HCT116 (cell line): ENCODE data around the gene OSBPL10. TPM values are rescaled to one million over a fixed set of nuclear protein-coding genes. Genes with fewer than 3 reads are reported as not detected.

ENCODE experiments used
- ATAC-seq: fragments of 200-7000 bp; cut with Tn5 transposase; 2 replicates; pipeline ENCODE4 v1.9.1; 2020; ENCODE audit warnings: mild to moderate bottlenecking, moderate library complexity
- BruUV-seq: library from RNA; stranded (reverse); fragments of 400-500 nt; replicated peaks from 2 replicates; lab custom pipeline; 2021; lab: Mats Ljungman, UMichigan
- CTCF ChIA-PET: fragments of 300-600 bp; sonication (Branson Sonifier 250); formaldehyde crosslinking; loops from one replicate; lab custom pipeline; 2021; ENCODE audit warnings: antibody characterized with exemption; lab: Charles Lee
- POLR2A ChIA-PET: fragments of 300-600, 350-600 bp; sonication (Branson Sonifier 250); formaldehyde crosslinking; loops from one replicate; lab custom pipeline; 2021; ENCODE audit warnings: antibody characterized with exemption; lab: Charles Lee
- RAD21 ChIA-PET, 2 experiments: fragments of 300-600 bp; sonication (Branson Sonifier 250); formaldehyde crosslinking; loops; one replicate each; lab custom pipeline; 2023; ENCODE audit warnings: low total read pairs in 2 of 2; ENCODE audit not compliant: uncharacterized antibody in 2 of 2, unreplicated experiment in 2 of 2, low non-redundant PET in 1 of 2; lab: Charles Lee
- DNase-seq: peaks from one replicate; pipeline ENCODE4 v3.0.0-alpha.2; 2010; ENCODE audit warnings: low read depth, low spot score
- H2AFZ ChIP-seq: fragments of 200-600 bp; shearing (Covaris generic), sonication (generic); 2 replicates; pipeline ENCODE4 v1.6.1; 2017; ENCODE audit warnings: low read depth, mixed run types, mixed read lengths, antibody characterized with exemption, low read length; ENCODE audit not compliant: poor library complexity, severe bottlenecking
- H3K27ac ChIP-seq: 2 replicates; pipeline ENCODE4 v1.5.1; 2012; ENCODE audit warnings: low read depth, low read length
- H3K27me3 ChIP-seq: fragments of 200-600 bp; sonication (generic); 2 replicates; pipeline ENCODE4 v1.6.1; 2016; ENCODE audit warnings: mixed run types, low read length, mixed read lengths; ENCODE audit not compliant: insufficient read depth
- H3K36me3 ChIP-seq, 2 experiments: fragments of 200-500 bp in 1 of 2; fragments of 200-600 bp in 1 of 2; sonication (Bioruptor generic) in 1 of 2; sonication (generic) in 1 of 2; 2 replicates each; pipeline versions ENCODE4 v1.5.1 to v1.6.1; 2014 to 2016; ENCODE audit warnings: low read length in 2 of 2, inconsistent platforms in 1 of 2, mixed read lengths in 1 of 2, mixed run types in 1 of 2; ENCODE audit not compliant: insufficient read depth in 2 of 2, control insufficient read depth in 1 of 2
- H3K4me1 ChIP-seq, 2 experiments: fragments of 200-600 bp in 1 of 2; sonication (generic) in 1 of 2; 2 replicates each; pipeline versions ENCODE4 v1.5.1 to v1.6.1; 2012 to 2017; ENCODE audit warnings: low read length in 2 of 2, inconsistent platforms in 1 of 2, mild to moderate bottlenecking in 1 of 2, mixed read lengths in 1 of 2, mixed run types in 1 of 2, moderate library complexity in 1 of 2; ENCODE audit not compliant: insufficient read depth in 2 of 2, control insufficient read depth in 1 of 2
- H3K4me2 ChIP-seq: fragments of 200-600 bp; sonication (generic); 2 replicates; pipeline ENCODE4 v1.6.1; 2017; ENCODE audit warnings: mixed run types, low read length, mixed read lengths
- H3K4me3 ChIP-seq, 2 experiments: fragments of 200-600 bp in 1 of 2; sonication (generic) in 1 of 2; replicated peaks in 1 of 2; 2 replicates each; pipeline ENCODE4 v1.5.1; 2011 to 2016; ENCODE audit warnings: low read length in 2 of 2, control low read depth in 1 of 2, low read depth in 1 of 2, mild to moderate bottlenecking in 1 of 2, mixed read lengths in 1 of 2, mixed run types in 1 of 2
- H3K79me2 ChIP-seq: fragments of 200-600 bp; sonication (generic); 2 replicates; pipeline ENCODE4 v1.6.1; 2017; ENCODE audit warnings: mild to moderate bottlenecking, mixed run types, low read length, moderate library complexity, mixed read lengths; ENCODE audit not compliant: insufficient read depth
- H3K9ac ChIP-seq: fragments of 200-600 bp; sonication (generic); 2 replicates; pipeline ENCODE4 v1.6.1; 2016; ENCODE audit warnings: low read length, mixed read lengths
- H3K9me2 ChIP-seq: fragments of 200-600 bp; sonication (generic), shearing (Covaris generic); 2 replicates; pipeline ENCODE4 v1.6.1; 2017; ENCODE audit warnings: mixed run types, mild to moderate bottlenecking, moderate library complexity; ENCODE audit not compliant: insufficient read depth
- H3K9me3 ChIP-seq, 2 experiments: fragments of 200-500 bp in 1 of 2; fragments of 200-600 bp in 1 of 2; sonication (Bioruptor generic) in 1 of 2; sonication (generic) in 1 of 2; 2 replicates each; pipeline ENCODE4 v1.6.1; 2014 to 2017; ENCODE audit warnings: low read length in 2 of 2, mixed read lengths in 2 of 2, inconsistent platforms in 1 of 2, low read depth in 1 of 2, mild to moderate bottlenecking in 1 of 2, mixed run types in 1 of 2, moderate library complexity in 1 of 2; ENCODE audit not compliant: control insufficient read depth in 1 of 2, insufficient read depth in 1 of 2
- H4K20me1 ChIP-seq: fragments of 200-600 bp; sonication (generic), shearing (Covaris generic); 2 replicates; pipeline ENCODE4 v1.6.1; 2017; ENCODE audit warnings: mixed run types, mild to moderate bottlenecking, moderate library complexity; ENCODE audit not compliant: insufficient read depth
- ATF3 ChIP-seq: IDR thresholded peaks from 2 replicates; pipeline ENCODE4 v1.6.1; 2012
- CTCF ChIP-seq, 3 experiments: fragments of 200-600 bp in 1 of 3; sonication (generic) in 1 of 3; IDR thresholded peaks in 2 of 3; conservative IDR thresholded peaks in 1 of 3; 2 replicates each; pipeline ENCODE4 v1.5.1; 2012 to 2017; ENCODE audit warnings: low read depth in 2 of 3, low read length in 2 of 3, antibody characterized with exemption in 1 of 3, borderline replicate concordance in 1 of 3, control low read depth in 1 of 3, mild to moderate bottlenecking in 1 of 3, mixed read lengths in 1 of 3, mixed run types in 1 of 3, moderate library complexity in 1 of 3; ENCODE audit not compliant: insufficient read depth in 1 of 3
- EGR1 ChIP-seq: IDR thresholded peaks from 2 replicates; pipeline ENCODE4 v1.6.1; 2012; ENCODE audit warnings: low read depth
- FOSL1 ChIP-seq: IDR thresholded peaks from 2 replicates; pipeline ENCODE4 v1.6.1; 2012; ENCODE audit warnings: low read depth
- JUND ChIP-seq: IDR thresholded peaks from 2 replicates; pipeline ENCODE4 v1.6.1; 2012
- MAX ChIP-seq: IDR thresholded peaks from 2 replicates; pipeline ENCODE4 v1.6.1; 2012
- SP1 ChIP-seq: IDR thresholded peaks from 2 replicates; pipeline ENCODE4 v1.6.1; 2012; ENCODE audit warnings: low read depth
- SRF ChIP-seq: IDR thresholded peaks from 2 replicates; pipeline ENCODE4 v1.6.1; 2012; ENCODE audit warnings: low read depth
- YY1 ChIP-seq: IDR thresholded peaks from 2 replicates; pipeline ENCODE4 v1.6.1; 2011; ENCODE audit warnings: low read length, low read depth, moderate library complexity, mild to moderate bottlenecking; ENCODE audit not compliant: insufficient replicate concordance; ENCODE audit errors: extremely low read depth
- ZBTB33 ChIP-seq: IDR thresholded peaks from 2 replicates; pipeline ENCODE4 v1.6.1; 2011; ENCODE audit warnings: mild to moderate bottlenecking, low read length, moderate library complexity; ENCODE audit not compliant: insufficient replicate concordance; ENCODE audit errors: extremely low read depth
- ZFX ChIP-seq: fragments of 450-650 bp; IDR thresholded peaks from 2 replicates; pipeline ENCODE4 v1.6.1; 2017
- ZNF274 ChIP-seq: fragments of 200-500 bp; sonication (Bioruptor generic); IDR thresholded peaks from 2 replicates; pipeline ENCODE4 v1.6.1; 2014; ENCODE audit warnings: mild to moderate bottlenecking, low read depth, low read length, inconsistent platforms
- intact Hi-C: fragments of 100-400 bp; cut with micrococcal nuclease; formaldehyde crosslinking; loops from 2 replicates; pipeline ENCODE4 v1.10.0; 2022
- total RNA-seq: library from RNA; stranded (reverse); gene quantifications from one replicate; pipeline ENCODE4 v1.2.1, GENCODE V29; 2021; ENCODE audit not compliant: unreplicated experiment

The OSBPL10 gene
- total RNA-seq, 1 experiment from 2014 or later: 25.8 TPM

- POLR2A ChIA-PET: no interaction called here
- Histone ChIP-seq H3K4me1 (no peaks in the 10 kb centered on the region), H3K4me3 (no peak overlapping the region), H3K9me2 (no peaks in the 10 kb centered on the region), H3K9me3 (no peaks in the 10 kb centered on the region), H3K27me3 (no peaks in the 10 kb centered on the region), H3K9ac (no peak overlapping the region)
- intact Hi-C loops: no loop called here
- CTCF ChIA-PET: interaction anchor here (0.7 kb wide), 1 partner anchor 9 kb away, joined by 3 read pairs; no protein-coding TSS in a partner anchor
- TF ChIP-seq SP1 (no peak), ZBTB33 (no peak), MAX (no peak), YY1 (no peak), EGR1 (no peak), CTCF (IDR thresholded peaks at IDR 0.05 in 2 of 3, conservative IDR thresholded peaks at IDR 0.05 in 1 of 3; ENCODE audit: borderline replicate concordance in 1 of 3, insufficient read depth in 1 of 3, low read depth in 2 of 3, low read length in 2 of 3) (no peak), ZFX (no peak), JUND (no peak), ATF3 (no peak), FOSL1 (no peak), ZNF274 (no peak), SRF (no peak)
- TF ChIP-seq, all 23 proteins: peak for 0
- H3K27ac ChIP-seq: no peak overlapping the region
- H2AFZ ChIP-seq: no peak overlapping the region
- no peaks in the 10 kb centered on the region for H3K36me3 ChIP-seq
- no peak for DNase-seq
- no peak overlapping the region for H3K4me2 ChIP-seq
- BruUV-seq: no TSS peak
- no peaks in the 10 kb centered on the region for H3K79me2 ChIP-seq
- RAD21 ChIA-PET: no interaction called here
- peaks cover 2% of the 10 kb centered on the region; the same call in 1 of the 2 replicates for H4K20me1 ChIP-seq
- no peak for ATAC-seq
These were observed 237.6 kb downstream of the OSBPL10 start for GRCh38 chr3:31743331-31744089.
